DMS79 treated with DMSO at 0.1 percent for 48 hours (cell line): Measurements from ENCODE around the gene IFITM10.
"Not testable (repeated sequence)": the region's sequence is repeated elsewhere in the genome, so short reads cannot be mapped to it uniquely, and the experiment has no call there.

ENCODE experiments used
- DNase-seq: peaks from one replicate; lab custom pipeline; 2025; lab: John Stamatoyannopoulos, UW

The IFITM10 gene

DNA sequence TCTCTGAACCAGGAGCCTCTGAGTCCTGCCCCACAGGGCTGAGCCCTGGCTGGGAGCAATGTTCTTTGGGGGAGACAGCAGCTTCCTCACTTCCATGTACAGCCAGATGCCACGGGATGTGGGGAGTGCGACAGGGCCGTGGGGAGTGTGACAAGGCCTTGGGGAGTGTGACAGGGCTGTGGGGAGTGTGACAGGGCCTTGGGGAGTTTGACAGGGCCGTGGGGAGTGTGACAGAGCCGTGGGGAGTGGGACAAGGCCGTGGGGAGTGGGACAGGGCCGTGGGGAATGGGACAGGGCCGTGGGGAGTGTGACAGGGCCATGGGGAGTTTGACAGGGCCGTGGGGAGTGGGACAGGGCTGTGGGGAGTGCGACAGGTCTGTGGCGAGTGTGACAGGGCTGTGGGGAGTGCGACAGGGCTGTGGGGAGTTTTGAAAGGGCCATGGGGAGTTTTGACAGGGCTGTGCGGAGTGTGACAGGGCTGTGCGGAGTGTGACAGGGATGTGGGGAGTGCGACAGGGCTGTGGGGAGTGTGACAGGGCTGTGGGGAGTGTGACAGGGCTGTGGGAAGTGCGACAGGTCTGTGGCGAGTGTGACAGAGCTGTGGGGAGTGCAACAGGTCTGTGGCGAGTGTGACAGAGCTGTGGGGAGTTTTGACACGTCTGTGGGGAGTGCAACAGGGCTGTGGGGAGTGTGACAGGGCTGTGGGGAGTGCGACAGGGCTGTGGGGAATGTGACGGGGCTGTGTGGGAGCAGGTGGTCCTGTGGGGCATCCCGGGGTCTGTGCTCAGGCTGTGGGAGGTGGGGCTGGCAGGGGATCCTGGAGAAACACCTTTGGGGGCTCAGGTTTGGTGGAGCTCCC, 60.0 kb downstream of the IFITM10 start:
- no peak for DNase-seq

GRCh38 chr11:1689250-1690166, 60.9 kb downstream of the IFITM10 start:
- DNase-seq = not testable (repeated sequence)

GRCh38 chr11:1688336-1688947, 62.0 kb downstream of the IFITM10 start:
- DNase-seq = not testable (repeated sequence)

DNA sequence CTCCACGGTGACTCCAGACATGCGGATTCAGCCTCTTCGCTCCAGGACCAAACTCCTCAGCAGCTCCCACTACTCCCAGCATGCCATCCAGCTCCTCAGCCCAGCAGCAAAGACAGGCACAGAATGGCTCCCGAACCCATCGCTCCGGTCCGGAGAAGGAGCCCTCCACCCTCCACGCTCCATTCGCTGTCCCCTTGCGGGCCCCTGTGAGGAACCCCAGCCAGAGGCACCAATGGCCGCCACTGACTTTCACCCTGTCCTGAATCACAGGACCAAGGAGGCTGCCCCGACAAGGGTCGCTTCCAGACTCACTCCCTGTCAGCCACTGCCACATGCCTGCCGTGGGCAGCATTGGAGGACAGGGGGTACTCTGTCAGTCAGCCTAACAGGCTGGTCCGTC, 64.2 kb downstream of the IFITM10 start:
- DNase-seq = not testable (repeated sequence)

DNA sequence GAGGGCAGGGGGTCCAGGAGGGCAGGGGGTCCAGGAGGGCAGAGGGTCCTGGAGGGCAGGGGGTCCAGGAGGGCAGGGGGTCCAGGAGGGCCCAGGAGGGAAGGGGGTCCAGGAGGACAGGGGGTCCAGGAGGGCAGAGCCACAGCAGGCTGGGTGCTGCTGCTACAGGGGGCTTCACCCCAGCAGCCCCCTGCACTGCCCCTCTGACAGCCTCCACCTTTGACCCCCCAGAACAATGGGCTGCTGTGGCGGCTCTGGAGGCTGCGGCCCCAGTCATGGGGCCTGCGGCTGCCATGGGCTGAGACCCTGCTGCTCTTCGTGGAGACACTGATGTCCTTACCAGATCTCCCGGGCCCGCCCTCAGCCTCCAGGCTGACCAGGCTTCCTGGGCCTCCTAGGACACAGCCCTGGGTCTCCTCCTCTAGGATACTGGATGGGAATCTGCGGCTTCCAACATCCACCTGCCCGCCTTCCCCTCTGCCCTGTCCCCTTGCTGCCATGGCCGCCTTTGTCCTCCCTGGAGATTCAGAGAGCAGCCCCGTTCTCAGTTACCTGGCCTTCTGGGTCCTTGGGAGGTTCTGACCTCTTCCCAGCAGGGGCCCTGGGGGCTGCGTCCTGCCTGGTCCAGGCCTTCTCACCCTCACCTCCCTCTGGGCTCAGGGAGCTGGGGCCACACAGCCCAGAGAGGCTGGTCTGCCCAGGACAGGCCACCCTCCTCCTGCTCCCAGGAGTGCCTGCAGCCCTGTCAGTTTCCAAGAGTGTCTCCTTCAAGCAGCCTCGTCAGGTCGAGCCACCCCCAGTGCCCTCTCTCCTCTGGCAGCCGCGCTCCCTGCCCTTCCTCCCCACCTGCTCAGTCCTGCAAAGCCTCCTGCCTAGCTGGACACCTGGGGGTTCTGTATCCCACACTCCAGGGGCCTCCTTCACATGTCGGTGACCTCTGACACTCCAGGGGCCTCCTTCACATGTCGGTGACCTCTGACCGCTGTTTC, 65.2 kb downstream of the IFITM10 start:
- DNase-seq = not testable (repeated sequence)

GRCh38 chr11:1683904-1684572, 66.4 kb downstream of the IFITM10 start:
- DNase-seq = not testable (repeated sequence)

DNA sequence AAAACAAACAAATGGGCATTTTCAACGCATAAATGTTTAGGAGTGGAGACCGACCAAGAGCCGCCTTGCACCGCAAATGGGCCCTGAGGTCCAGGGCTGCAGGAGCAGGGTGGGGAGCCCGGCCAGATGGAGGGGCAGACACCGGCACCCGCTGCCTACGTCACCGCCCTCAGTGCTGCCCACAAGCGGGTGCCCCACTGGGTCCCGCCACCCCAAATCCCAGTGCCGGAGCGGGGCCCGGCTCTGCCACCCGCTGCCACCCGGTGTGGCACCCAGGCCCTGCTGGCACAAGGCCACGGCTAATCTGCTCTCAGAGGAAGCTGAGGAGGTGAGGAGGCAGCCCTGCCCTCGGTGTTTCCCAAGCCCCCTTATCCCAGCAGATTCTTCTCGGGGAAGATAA, 67.2 kb downstream of the IFITM10 start:
- not testable (repeated sequence) for DNase-seq
